HepG2 (cell line): ENCODE data around the gene SOCS1. TPM values are rescaled to one million over a fixed set of nuclear protein-coding genes. Genes with fewer than 3 reads are reported as not detected.

Experiments
- ADNP ChIP-seq: sonication (generic); formaldehyde crosslinking; IDR thresholded peaks from 2 replicates; pipeline ENCODE4 v1.4.0; 2020; ENCODE audit warnings: missing genetic modification reagents
- AGO2 ChIP-seq: fragments of 200-400 bp; formaldehyde crosslinking; optimal IDR thresholded peaks from 2 replicates; pipeline ENCODE3; 2017; ENCODE audit warnings: mild to moderate bottlenecking, low read depth, low read length, moderate library complexity
- AHR ChIP-seq: IDR thresholded peaks from 2 replicates; pipeline ENCODE4 v1.6.1; 2018; ENCODE audit warnings: missing genetic modification reagents, missing compliant biosample characterization
- ATF1 ChIP-seq: IDR thresholded peaks from 2 replicates; pipeline ENCODE4 v1.6.1; 2016; ENCODE audit warnings: mild to moderate bottlenecking, control low read depth
- ATF2 ChIP-seq: sonication (generic); formaldehyde crosslinking; IDR thresholded peaks from 2 replicates; pipeline ENCODE4 v1.4.0; 2020; ENCODE audit warnings: missing genetic modification reagents
- ATF7-NPFF ChIP-seq: sonication (generic); formaldehyde crosslinking; IDR thresholded peaks from 2 replicates; pipeline ENCODE4 v1.8.1; 2023; ENCODE audit warnings: mild to moderate bottlenecking, low read depth, missing genetic modification reagents, moderate library complexity
- CBFB ChIP-seq: sonication (generic); formaldehyde crosslinking; IDR thresholded peaks from 2 replicates; pipeline ENCODE4 v1.4.0; 2020; ENCODE audit warnings: missing genetic modification reagents
- DR1 ChIP-seq: sonication (generic); formaldehyde crosslinking; IDR thresholded peaks from 2 replicates; pipeline ENCODE4 v1.8.0; 2021; ENCODE audit warnings: mild to moderate bottlenecking, missing genetic modification reagents, inconsistent platforms
- EEA1 ChIP-seq: sonication (generic); formaldehyde crosslinking; IDR thresholded peaks from 2 replicates; pipeline ENCODE4 v1.5.1; 2020; ENCODE audit warnings: mild to moderate bottlenecking, missing genetic modification reagents, borderline replicate concordance
- HNRNPL ChIP-seq: fragments of 200-400 bp; formaldehyde crosslinking; IDR thresholded peaks from 2 replicates; pipeline ENCODE4 v1.6.1; 2017; ENCODE audit warnings: mild to moderate bottlenecking, low read depth, low read length
- KDM6A ChIP-seq: IDR thresholded peaks from 2 replicates; pipeline ENCODE4 v1.6.1; 2016; ENCODE audit warnings: low read depth
- MATR3 ChIP-seq: sonication (generic); formaldehyde crosslinking; IDR thresholded peaks from 2 replicates; pipeline ENCODE4 v1.4.0; 2020; ENCODE audit warnings: missing genetic modification reagents
- MAZ ChIP-seq, 2 experiments: sonication (generic) in 1 of 2; formaldehyde crosslinking in 1 of 2; IDR thresholded peaks; 2 replicates each; pipeline versions ENCODE4 v1.5.0 to v1.6.1; 2012 to 2020; ENCODE audit warnings: low read depth in 2 of 2, mild to moderate bottlenecking in 2 of 2, borderline replicate concordance in 1 of 2, improper control_type of control experiment in 1 of 2, low read length in 1 of 2, missing genetic modification reagents in 1 of 2, moderate library complexity in 1 of 2
- MTA3 ChIP-seq: sonication (generic); formaldehyde crosslinking; IDR thresholded peaks from 2 replicates; pipeline ENCODE4 v1.4.0; 2020; ENCODE audit warnings: missing genetic modification reagents
- YEATS4 ChIP-seq: sonication (generic); formaldehyde crosslinking; IDR thresholded peaks from 2 replicates; pipeline ENCODE4 v1.4.0; 2020; ENCODE audit warnings: missing genetic modification reagents, borderline replicate concordance
- ZEB1 ChIP-seq: IDR thresholded peaks from 2 replicates; pipeline ENCODE4 v1.6.1; 2012; ENCODE audit warnings: mild to moderate bottlenecking, low read depth, inconsistent platforms; ENCODE audit not compliant: insufficient replicate concordance
- ZFP36L1 ChIP-seq: sonication (generic); formaldehyde crosslinking; IDR thresholded peaks from 2 replicates; pipeline ENCODE4 v1.8.0; 2022; ENCODE audit warnings: mild to moderate bottlenecking, missing genetic modification reagents, moderate library complexity
- ZFP91 ChIP-seq: sonication (generic); formaldehyde crosslinking; IDR thresholded peaks from 2 replicates; pipeline ENCODE4 v1.9.0; 2022; ENCODE audit warnings: missing genetic modification reagents, mild to moderate bottlenecking, borderline replicate concordance
- ZKSCAN5 ChIP-seq: sonication (generic); formaldehyde crosslinking; IDR thresholded peaks from 2 replicates; pipeline ENCODE4 v1.5.1; 2020; ENCODE audit warnings: mild to moderate bottlenecking, missing genetic modification reagents
- ZNF138 ChIP-seq: sonication (generic); formaldehyde crosslinking; IDR thresholded peaks from 2 replicates; pipeline ENCODE4 v1.5.0; 2020; ENCODE audit warnings: mild to moderate bottlenecking, low read depth, missing genetic modification reagents
- ZNF20 ChIP-seq: sonication (generic); formaldehyde crosslinking; IDR thresholded peaks from 2 replicates; pipeline ENCODE4 v1.4.0; 2020; ENCODE audit warnings: mild to moderate bottlenecking, moderate library complexity, missing genetic modification reagents
- ZNF484 ChIP-seq: sonication (generic); formaldehyde crosslinking; IDR thresholded peaks from 2 replicates; pipeline ENCODE4 v1.5.1; 2020; ENCODE audit warnings: mild to moderate bottlenecking, low read depth, missing genetic modification reagents, borderline replicate concordance
- polyA plus RNA-seq, 8 experiments: library from polyadenylated mRNA; depleted of rRNA in 3 of 8; stranded (reverse) in 7 of 8; unstranded in 1 of 8; fragments of >200 nt; fragmentation: Illumina TruSeq in 4 of 8; extraction: Trizol in 4 of 8; gene quantifications; 2 replicates each; pipeline versions ENCODE4 v1.2.1 to v1.2.3, GENCODE V29; 2011 to 2016; ENCODE audit warnings: low read depth in 4 of 8, missing spikeins in 1 of 8, mixed read lengths in 1 of 8; ENCODE audit not compliant: insufficient read depth in 1 of 8
- total RNA-seq, 5 experiments: library from RNA; depleted of rRNA; stranded (reverse); fragments of >200 nt; fragmentation: Illumina TruSeq; extraction: Trizol; gene quantifications; 2 replicates each; pipeline ENCODE4 v1.2.3, GENCODE V29; 2016; ENCODE audit warnings: low read depth in 1 of 5
- TF ChIP-seq, protein P1 (sequence below): sonication (generic); formaldehyde crosslinking; IDR thresholded peaks from 2 replicates; pipeline ENCODE4 v1.5.0; 2020; ENCODE audit warnings: missing genetic modification reagents
- TF ChIP-seq, protein P2 (sequence below): sonication (generic); formaldehyde crosslinking; IDR thresholded peaks from 2 replicates; pipeline ENCODE4 v1.5.1; 2020; ENCODE audit warnings: missing genetic modification reagents, mild to moderate bottlenecking, borderline replicate concordance

The SOCS1 gene
- total and polyA plus RNA-seq, 2 of the 13 experiments (the other 11 are each of a cell fraction or from before 2014, with no cell fraction given), result 5.3 to 6.3 TPM

DNA sequence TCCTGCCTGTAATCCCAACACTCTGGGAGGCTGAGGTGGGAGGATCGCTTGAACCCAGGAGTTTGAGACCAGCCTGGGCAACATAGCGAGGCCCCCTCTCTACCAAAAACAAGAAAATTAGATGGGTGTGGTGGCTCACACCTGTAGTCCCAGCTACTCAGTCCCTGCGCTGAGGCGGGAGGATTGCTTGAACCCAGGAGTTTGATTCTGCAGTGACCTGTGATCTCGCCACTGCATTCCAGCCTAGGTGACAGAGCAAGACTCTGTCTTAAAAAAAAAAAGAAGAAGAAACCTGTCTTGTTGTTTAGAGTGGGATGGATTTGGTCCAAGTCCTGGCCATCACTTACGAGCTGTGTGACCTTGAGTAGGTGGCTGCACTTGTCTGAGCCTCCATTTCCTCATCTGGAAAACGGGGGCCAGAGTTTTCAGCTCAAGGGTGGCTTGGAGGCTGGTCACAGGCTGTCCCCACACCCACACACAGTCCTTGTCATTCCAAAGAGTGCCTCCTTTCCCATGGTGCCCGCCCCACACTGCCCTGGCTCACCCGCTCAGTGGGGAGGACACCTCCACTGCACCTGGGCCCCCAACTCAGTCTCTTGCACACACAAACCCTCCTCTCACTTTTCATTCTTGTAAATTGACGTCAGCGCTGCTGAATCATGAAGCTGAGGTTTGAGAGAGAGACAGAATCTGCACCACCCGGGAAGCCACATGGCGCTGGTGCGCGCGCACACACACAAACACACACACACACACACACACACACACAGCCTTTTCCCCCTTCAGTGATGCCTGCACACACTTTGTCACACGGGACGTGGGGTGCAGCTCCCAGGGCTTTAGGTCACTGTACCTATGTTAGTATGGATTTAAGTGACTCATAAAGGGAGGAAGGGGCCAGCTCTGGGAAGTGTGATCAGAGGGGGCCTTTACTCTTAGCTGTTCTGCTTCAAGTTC lies 4.2 kb downstream of the SOCS1 start (continued):
- TF ChIP-seq EEA1 (CRISPR knock-in tag) (no peak), YEATS4 (no peak), DR1 (CRISPR knock-in tag) (no peak), MTA3 (CRISPR knock-in tag) (no peak), HNRNPL (no peak), ATF2 (CRISPR knock-in tag) (no peak), ZNF484 (no peak), CBFB (CRISPR knock-in tag) (no peak), AHR (CRISPR knock-in tag) (0 out of 2 replicates have a peak, but pooled peaks have one; percentile 30), ZKSCAN5 (CRISPR knock-in tag) (no peak), MAZ (IDR thresholded peaks at IDR 0.05; ENCODE audit: borderline replicate concordance, low read depth, low read length) (no peak; the same call in 1 of the 2 replicates), MAZ (CRISPR knock-in tag; IDR thresholded peaks at IDR 0.05; ENCODE audit: low read depth) (no peak), ZEB1 (no peak), ZNF20 (CRISPR knock-in tag) (no peak), ATF7-NPFF (CRISPR knock-in tag) (no peak), KDM6A (CRISPR knock-in tag) (no peak), ATF1 (CRISPR knock-in tag) (no peak), ZNF138 (CRISPR knock-in tag) (no peak), AGO2 (peak; percentile 96), ADNP (CRISPR knock-in tag) (no peak), MATR3 (CRISPR knock-in tag) (no peak), ZFP91 (CRISPR knock-in tag) (peak; percentile 27; the same call in 1 of the 2 replicates), ZFP36L1 (no peak)
- TF ChIP-seq, protein P1, sequence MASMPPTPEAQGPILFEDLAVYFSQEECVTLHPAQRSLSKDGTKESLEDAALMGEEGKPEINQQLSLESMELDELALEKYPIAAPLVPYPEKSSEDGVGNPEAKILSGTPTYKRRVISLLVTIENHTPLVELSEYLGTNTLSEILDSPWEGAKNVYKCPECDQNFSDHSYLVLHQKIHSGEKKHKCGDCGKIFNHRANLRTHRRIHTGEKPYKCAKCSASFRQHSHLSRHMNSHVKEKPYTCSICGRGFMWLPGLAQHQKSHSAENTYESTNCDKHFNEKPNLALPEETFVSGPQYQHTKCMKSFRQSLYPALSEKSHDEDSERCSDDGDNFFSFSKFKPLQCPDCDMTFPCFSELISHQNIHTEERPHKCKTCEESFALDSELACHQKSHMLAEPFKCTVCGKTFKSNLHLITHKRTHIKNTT (CRISPR knock-in tag), result no peak
- TF ChIP-seq, protein P2, sequence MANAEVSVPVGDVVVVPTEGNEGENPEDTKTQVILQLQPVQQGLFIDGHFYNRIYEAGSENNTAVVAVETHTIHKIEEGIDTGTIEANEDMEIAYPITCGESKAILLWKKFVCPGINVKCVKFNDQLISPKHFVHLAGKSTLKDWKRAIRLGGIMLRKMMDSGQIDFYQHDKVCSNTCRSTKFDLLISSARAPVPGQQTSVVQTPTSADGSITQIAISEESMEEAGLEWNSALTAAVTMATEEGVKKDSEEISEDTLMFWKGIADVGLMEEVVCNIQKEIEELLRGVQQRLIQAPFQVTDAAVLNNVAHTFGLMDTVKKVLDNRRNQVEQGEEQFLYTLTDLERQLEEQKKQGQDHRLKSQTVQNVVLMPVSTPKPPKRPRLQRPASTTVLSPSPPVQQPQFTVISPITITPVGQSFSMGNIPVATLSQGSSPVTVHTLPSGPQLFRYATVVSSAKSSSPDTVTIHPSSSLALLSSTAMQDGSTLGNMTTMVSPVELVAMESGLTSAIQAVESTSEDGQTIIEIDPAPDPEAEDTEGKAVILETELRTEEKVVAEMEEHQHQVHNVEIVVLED, result no peak
